Measurements from ENCODE around the gene SVOPL.

GRCh38 chr7:138661069-138661635 lies 40.0 kb downstream of the SVOPL start:
- TF ChIP-seq CTCF (IDR thresholded peaks at IDR 0.05) (no peak), POLR2A (IDR thresholded peaks at IDR 0.05) (no peak), POLR2AphosphoS5 (IDR thresholded peaks at IDR 0.05; ENCODE audit: insufficient read depth in 1 of 2, low read depth in 1 of 2) (no peak)
